ENCODE results near the gene PSMA1.
A peak's percentile ranks its signal among the peaks of the same experiment; 100 is the strongest.
"Not testable (repeated sequence)": the region's sequence is repeated elsewhere in the genome, so short reads cannot be mapped to it uniquely, and the experiment has no call there.

The PSMA1 gene

GRCh38 chr11:14519917-14520746, at the start of gene PSMA1:
Gene PSMA1, minus strand, starts transcription at chr11:14520386. Its CDS starts 87 bp downstream, at chr11:14520299.
- DNase-seq (ENCODE audit: low read depth in 2 of 2), result peak; percentile 90 to 91

GRCh38 chr11:14569516-14569915, 49.3 kb upstream of the PSMA1 start:
- not testable (repeated sequence) for DNase-seq (ENCODE audit: low read depth in 2 of 2)

GRCh38 chr11:14567064-14567651, 47.0 kb upstream of the PSMA1 start:
- no peak for DNase-seq (ENCODE audit: low read depth in 2 of 2)

- no peak for DNase-seq (ENCODE audit: low read depth in 2 of 2)
Observed at GRCh38 chr11:14566331-14567063, 46.3 kb upstream of the PSMA1 start.

GRCh38 chr11:14565845-14566244, 45.7 kb upstream of the PSMA1 start:
- no peak for DNase-seq (ENCODE audit: low read depth in 2 of 2)

GRCh38 chr11:14555818-14556217, 35.6 kb upstream of the PSMA1 start:
- no peak for DNase-seq (ENCODE audit: low read depth in 2 of 2)

GRCh38 chr11:14554959-14555358, 34.8 kb upstream of the PSMA1 start:
- DNase-seq (ENCODE audit: low read depth in 2 of 2), result no peak

GRCh38 chr11:14552089-14552488, 31.9 kb upstream of the PSMA1 start:
- DNase-seq (ENCODE audit: low read depth in 2 of 2), result no peak

GRCh38 chr11:14551380-14551779, 31.2 kb upstream of the PSMA1 start:
- DNase-seq (ENCODE audit: low read depth in 2 of 2), result no peak

- no peak for DNase-seq (ENCODE audit: low read depth in 2 of 2)
Observed at GRCh38 chr11:14549891-14550290, 29.7 kb upstream of the PSMA1 start.

- DNase-seq (ENCODE audit: low read depth in 2 of 2), result no peak
Observed at GRCh38 chr11:14547440-14547839, 27.3 kb upstream of the PSMA1 start.

- no peak for DNase-seq (ENCODE audit: low read depth in 2 of 2)
Observed at GRCh38 chr11:14546672-14547071, 26.5 kb upstream of the PSMA1 start.

GRCh38 chr11:14544611-14545010, 24.4 kb upstream of the PSMA1 start:
- DNase-seq (ENCODE audit: low read depth in 2 of 2), result no peak

- DNase-seq (ENCODE audit: low read depth in 2 of 2), result no peak
Observed at GRCh38 chr11:14543260-14543659, 23.1 kb upstream of the PSMA1 start.

GRCh38 chr11:14542324-14542723, 22.1 kb upstream of the PSMA1 start:
- no peak for DNase-seq (ENCODE audit: low read depth in 2 of 2)

- no peak for DNase-seq (ENCODE audit: low read depth in 2 of 2)
Observed at GRCh38 chr11:14541192-14541947, 21.2 kb upstream of the PSMA1 start.

- no peak for DNase-seq (ENCODE audit: low read depth in 2 of 2)
Observed at GRCh38 chr11:14539982-14540421, 19.8 kb upstream of the PSMA1 start.

GRCh38 chr11:14538926-14539554, 18.9 kb upstream of the PSMA1 start:
- DNase-seq (ENCODE audit: low read depth in 2 of 2), result no peak

GRCh38 chr11:14538271-14538925, 18.2 kb upstream of the PSMA1 start:
- no peak for DNase-seq (ENCODE audit: low read depth in 2 of 2)

GRCh38 chr11:14537134-14537599, 17.0 kb upstream of the PSMA1 start:
- no peak for DNase-seq (ENCODE audit: low read depth in 2 of 2)

- DNase-seq (ENCODE audit: low read depth in 2 of 2), result not testable (repeated sequence)
Observed at GRCh38 chr11:14535166-14535565, 15.0 kb upstream of the PSMA1 start.

Measured in stimulated activated CD8-positive, alpha-beta memory T cell treated with anti-CD3 and anti-CD28 coated beads, Interleukin-15, amount 100 ng/mL, for 48 hours (primary cell).